ENCODE measurements around the gene POU3F1.

DNA sequence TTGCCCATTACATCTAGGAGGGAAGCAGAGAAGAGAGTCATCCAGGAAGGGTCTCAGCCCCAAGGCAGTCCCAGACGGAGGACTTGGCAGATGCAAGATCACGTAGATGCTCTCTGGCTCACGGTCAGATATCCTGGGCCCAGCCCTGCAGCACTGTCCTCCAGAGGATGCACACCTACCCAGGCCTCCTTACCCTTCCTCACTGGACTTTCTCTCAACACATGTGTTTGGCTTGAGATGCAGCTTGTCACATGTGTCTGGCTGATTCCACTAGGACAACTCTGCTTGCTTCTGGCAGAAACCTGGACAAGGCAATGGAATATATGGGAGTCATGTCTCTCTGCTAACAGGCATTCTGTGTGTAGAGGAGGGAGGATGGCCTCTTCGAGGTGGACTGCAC lies 32.4 kb upstream of the POU3F1 start:
- TF ChIP-seq, protein P1, sequence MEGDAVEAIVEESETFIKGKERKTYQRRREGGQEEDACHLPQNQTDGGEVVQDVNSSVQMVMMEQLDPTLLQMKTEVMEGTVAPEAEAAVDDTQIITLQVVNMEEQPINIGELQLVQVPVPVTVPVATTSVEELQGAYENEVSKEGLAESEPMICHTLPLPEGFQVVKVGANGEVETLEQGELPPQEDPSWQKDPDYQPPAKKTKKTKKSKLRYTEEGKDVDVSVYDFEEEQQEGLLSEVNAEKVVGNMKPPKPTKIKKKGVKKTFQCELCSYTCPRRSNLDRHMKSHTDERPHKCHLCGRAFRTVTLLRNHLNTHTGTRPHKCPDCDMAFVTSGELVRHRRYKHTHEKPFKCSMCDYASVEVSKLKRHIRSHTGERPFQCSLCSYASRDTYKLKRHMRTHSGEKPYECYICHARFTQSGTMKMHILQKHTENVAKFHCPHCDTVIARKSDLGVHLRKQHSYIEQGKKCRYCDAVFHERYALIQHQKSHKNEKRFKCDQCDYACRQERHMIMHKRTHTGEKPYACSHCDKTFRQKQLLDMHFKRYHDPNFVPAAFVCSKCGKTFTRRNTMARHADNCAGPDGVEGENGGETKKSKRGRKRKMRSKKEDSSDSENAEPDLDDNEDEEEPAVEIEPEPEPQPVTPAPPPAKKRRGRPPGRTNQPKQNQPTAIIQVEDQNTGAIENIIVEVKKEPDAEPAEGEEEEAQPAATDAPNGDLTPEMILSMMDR (conservative IDR thresholded peaks at IDR 0.05), result no peak
- no peak for TF ChIP-seq ZFX (IDR thresholded peaks at IDR 0.05)

All from C4-2B (cell line).